Calu3 (cell line): ENCODE results near the gene TENT4A. TPM values are rescaled to one million over a fixed set of nuclear protein-coding genes. Genes with fewer than 3 reads are reported as not detected.

Source experiments
- BruUV-seq: library from RNA; stranded (reverse); fragments of 400-500 nt; replicated peaks from 2 replicates; lab custom pipeline; 2021; lab: Mats Ljungman, UMichigan
- CTCF ChIA-PET: fragments of 300-600 bp; sonication (Branson Sonifier 250); formaldehyde crosslinking; loops from one replicate; lab custom pipeline; 2022; ENCODE audit warnings: antibody characterized with exemption; lab: Charles Lee
- DNase-seq: peaks from one replicate; pipeline ENCODE4 v3.0.0; 2022
- H3K27ac Mint-ChIP-seq: one replicate; pipeline ENCODE4 v1.8.0; 2022; ENCODE audit warnings: mixed read lengths; ENCODE audit not compliant: unreplicated experiment
- H3K27me3 Mint-ChIP-seq: one replicate; pipeline ENCODE4 v1.8.0; 2022; ENCODE audit warnings: mixed read lengths; ENCODE audit not compliant: unreplicated experiment
- H3K36me3 Mint-ChIP-seq: one replicate; pipeline ENCODE4 v1.8.0; 2022; ENCODE audit warnings: mild to moderate bottlenecking, moderate library complexity, mixed read lengths; ENCODE audit not compliant: insufficient read depth, unreplicated experiment
- H3K4me1 Mint-ChIP-seq: one replicate; pipeline ENCODE4 v1.8.0; 2022; ENCODE audit warnings: mild to moderate bottlenecking, low read depth, mixed read lengths; ENCODE audit not compliant: unreplicated experiment
- H3K4me3 Mint-ChIP-seq: one replicate; pipeline ENCODE4 v1.8.0; 2022; ENCODE audit warnings: mild to moderate bottlenecking, low read depth, moderate library complexity, mixed read lengths; ENCODE audit not compliant: unreplicated experiment
- H3K9me3 Mint-ChIP-seq: one replicate; pipeline ENCODE4 v1.8.0; 2022; ENCODE audit warnings: low read depth, mixed read lengths; ENCODE audit not compliant: unreplicated experiment
- CTCF ChIP-seq: fragments of 200-600 bp; IDR thresholded peaks from one replicate; pipeline ENCODE4 v1.8.0; 2022; ENCODE audit warnings: antibody characterized with exemption; ENCODE audit not compliant: unreplicated experiment
- intact Hi-C: fragments of 100-400 bp; cut with micrococcal nuclease; formaldehyde crosslinking; loops from one replicate; pipeline ENCODE4 v1.10.0; 2022; ENCODE audit not compliant: unreplicated experiment
- total RNA-seq: library from RNA; stranded (reverse); gene quantifications from 2 replicates; pipeline ENCODE4 v1.2.3, GENCODE V29; 2022

Gene TENT4A
- total RNA-seq, 1 experiment from 2014 or later = 39.9 TPM

- CTCF ChIA-PET = interaction anchor here (0.7 kb wide), 1 partner anchor 354 kb away, joined by 4 read pairs; no protein-coding TSS in a partner anchor
- no peak overlapping the region for H3K4me3 Mint-ChIP-seq
- no peak for TF ChIP-seq CTCF
Observed at GRCh38 chr5:6681682-6682081, 31.6 kb upstream of the TENT4A start.

GRCh38 chr5:6682239-6682638 lies 31.0 kb upstream of the TENT4A start:
- no TSS peak for BruUV-seq
- no peak for TF ChIP-seq CTCF

More at GRCh38 chr5:6681682-6682081, 31.6 kb upstream of the TENT4A start:
- Mint-ChIP-seq H3K4me1 (no peaks in the 10 kb centered on the region), H3K27me3 (peaks cover 20% of the 10 kb centered on the region), H3K9me3 (no peaks in the 10 kb centered on the region), H3K27ac (no peak overlapping the region), H3K36me3 (no peaks in the 10 kb centered on the region)
- intact Hi-C loops = no loop called here
- DNase-seq = no peak
- BruUV-seq = no TSS peak

DNA sequence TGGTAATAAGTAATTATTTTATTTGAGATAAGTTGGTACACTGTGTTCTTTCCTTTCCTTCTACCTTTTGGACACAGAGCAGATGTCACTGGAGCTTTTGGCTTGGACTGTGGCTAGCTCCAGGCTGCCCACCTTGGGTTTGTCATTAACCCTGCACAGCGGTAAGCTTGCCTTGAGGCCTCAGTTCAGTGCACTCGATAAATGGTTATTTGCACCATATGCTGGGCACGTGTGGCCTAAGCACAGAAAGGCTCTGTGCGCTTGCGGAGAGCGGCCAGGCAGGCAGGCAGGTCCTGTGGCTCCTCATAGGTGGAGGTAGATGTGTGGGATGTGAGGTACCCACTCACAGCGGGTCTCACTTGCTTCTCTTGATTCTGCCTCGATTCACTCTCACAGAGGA lies 30.0 kb upstream of the TENT4A start:
- H3K27me3 Mint-ChIP-seq = peaks cover 36% of the 10 kb centered on the region
- H3K4me1 Mint-ChIP-seq = peaks cover 9% of the 10 kb centered on the region
- no peak for TF ChIP-seq CTCF
- no peak for DNase-seq
- no peaks in the 10 kb centered on the region for H3K36me3 Mint-ChIP-seq
- H3K27ac Mint-ChIP-seq = no peak overlapping the region
- intact Hi-C loops = no loop called here
- H3K4me3 Mint-ChIP-seq = no peak overlapping the region
- H3K9me3 Mint-ChIP-seq = no peaks in the 10 kb centered on the region
- CTCF ChIA-PET = no interaction called here
- BruUV-seq = no TSS peak

More at GRCh38 chr5:6682239-6682638, 31.0 kb upstream of the TENT4A start:
- CTCF ChIA-PET = no interaction called here
- H3K4me1 Mint-ChIP-seq = peaks cover 2% of the 10 kb centered on the region
- no peaks in the 10 kb centered on the region for H3K36me3 Mint-ChIP-seq
- no peaks in the 10 kb centered on the region for H3K9me3 Mint-ChIP-seq
- no peak overlapping the region for H3K4me3 Mint-ChIP-seq
- H3K27ac Mint-ChIP-seq = no peak overlapping the region
- H3K27me3 Mint-ChIP-seq = peaks cover 26% of the 10 kb centered on the region
- intact Hi-C loops = no loop called here
- DNase-seq = no peak

- no peak for TF ChIP-seq CTCF
- no TSS peak for BruUV-seq
- H3K27me3 Mint-ChIP-seq = peaks cover 39% of the 10 kb centered on the region
- no peaks in the 10 kb centered on the region for H3K36me3 Mint-ChIP-seq
- no peak for DNase-seq
- H3K27ac Mint-ChIP-seq = no peak overlapping the region
- CTCF ChIA-PET = no interaction called here
- intact Hi-C loops = no loop called here
- H3K9me3 Mint-ChIP-seq = no peaks in the 10 kb centered on the region
- H3K4me3 Mint-ChIP-seq = no peak overlapping the region
- peaks cover 9% of the 10 kb centered on the region for H3K4me1 Mint-ChIP-seq
Observed at GRCh38 chr5:6684075-6684474, 29.2 kb upstream of the TENT4A start.
